ENCODE data around the gene TMEM256. TPM values are rescaled to one million over a fixed set of nuclear protein-coding genes. Genes with fewer than 3 reads are reported as not detected.

The TMEM256 gene
- total RNA-seq, 1 experiment from 2014 or later: 151 TPM

DNA sequence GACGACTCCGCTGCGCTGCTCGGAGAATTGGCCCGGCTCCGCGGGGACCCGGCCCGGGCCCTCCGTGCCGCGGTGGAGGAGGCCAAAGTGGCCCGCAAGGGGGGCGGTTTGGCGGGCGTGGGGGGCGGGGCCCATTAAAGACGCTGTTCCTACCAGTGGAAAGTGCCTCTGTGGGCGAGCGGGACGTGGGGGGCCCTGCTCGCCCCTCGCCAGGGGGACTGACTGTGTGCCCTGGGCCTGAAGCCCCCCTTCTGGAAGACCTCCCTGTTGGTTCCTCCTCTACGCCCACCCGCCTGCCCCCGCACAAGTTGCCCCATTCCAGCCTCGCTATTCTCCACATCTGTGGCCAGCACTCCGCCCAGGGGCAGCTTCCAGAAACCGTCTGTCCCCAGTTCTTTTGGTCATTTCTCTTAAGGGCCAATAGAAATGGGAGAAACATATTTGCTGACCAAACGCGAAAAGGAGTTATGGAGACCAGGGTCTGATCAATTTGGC lies 33.5 kb upstream of the TMEM256 start:
- Histone ChIP-seq H3K9me3 (ENCODE audit: control insufficient read depth, low read depth, low read length) (no peaks in the 10 kb centered on the region), H3K4me1 (ENCODE audit: insufficient read depth, low read length) (no peaks in the 10 kb centered on the region; the same call in 1 of the 2 replicates), H3K4me2 (ENCODE audit: insufficient read depth, insufficient read length, low read length) (peak overlapping the region; percentile 60), H2BK20ac (ENCODE audit: low read depth, low read length, poor library complexity, severe bottlenecking) (no peak overlapping the region), H3K9ac (ENCODE audit: extremely low read depth, insufficient read length, low read length) (no peak overlapping the region), H3K56ac (ENCODE audit: insufficient read length, low read depth, low read length) (no peak overlapping the region), H3K79me2 (ENCODE audit: insufficient read depth, low read length) (no peaks in the 10 kb centered on the region), H3K27me3 (ENCODE audit: insufficient read depth, low read length) (peaks cover 7% of the 10 kb centered on the region), H2BK15ac (ENCODE audit: low read depth, low read length) (no peak overlapping the region), H3K18ac (ENCODE audit: insufficient read length, low read depth, low read length) (no peak overlapping the region), H3K4ac (ENCODE audit: low read depth, low read length) (no peak overlapping the region), H3K14ac (ENCODE audit: insufficient read depth, low read length) (no peak overlapping the region), H4K8ac (replicated peaks; ENCODE audit: insufficient read length, low read depth, low read length) (no peak overlapping the region), H2BK12ac (ENCODE audit: insufficient read length, low read depth, low read length) (no peak overlapping the region), H4K91ac (ENCODE audit: insufficient read length, low read depth, low read length) (no peak overlapping the region), H2BK120ac (ENCODE audit: low read depth, low read length, poor library complexity, severe bottlenecking) (no peak overlapping the region), H3K79me1 (ENCODE audit: insufficient read depth, low read depth, low read length, poor library complexity, severe bottlenecking) (no peaks in the 10 kb centered on the region), H2BK5ac (ENCODE audit: insufficient read length, low read length) (no peak overlapping the region), H3T11ph (ENCODE audit: low read length) (no peak overlapping the region), H3K23me2 (ENCODE audit: insufficient read length, low read depth, low read length, poor library complexity, severe bottlenecking) (peaks cover 33% of the 10 kb centered on the region), H2AK5ac (ENCODE audit: insufficient read length, low read length) (no peak overlapping the region), H3K23ac (ENCODE audit: insufficient read length, low read depth, low read length) (no peak overlapping the region), H2AFZ (ENCODE audit: low read length) (no peak overlapping the region), H4K5ac (ENCODE audit: insufficient read length, low read depth, low read length) (no peak overlapping the region), H3K27ac (ENCODE audit: insufficient read length, low read depth, low read length) (no peak overlapping the region), H4K20me1 (ENCODE audit: control insufficient read depth, insufficient read depth, insufficient read length) (no peaks in the 10 kb centered on the region)
- Mint-ChIP-seq H3K4me1 (peaks cover 32 to 36% of the 10 kb centered on the region in 2 experiments), H3K4me3 (peak overlapping the region; percentile 91 to 93), H3K9me3 (no peaks in the 10 kb centered on the region), H3K36me3 (ENCODE audit: insufficient read depth in 1 of 3, low read depth in 3 of 3) (peaks cover 0 to 1% (median 0%) of the 10 kb centered on the region in 3 experiments; a peak in 1 of 7 replicates), H3K27ac (peak overlapping the region in 2 of 3 experiments; percentile 75 to 96; a peak in 3 of 7 replicates), H3K27me3 (ENCODE audit: low read depth) (peaks cover 23% of the 10 kb centered on the region)
- no CpG with 5 or more reads among the region's 31 CpGs for WGBS (ENCODE audit: extremely low coverage, insufficient read length, low lambda C conversion rate)
- DNase-seq: no peak
- TF ChIP-seq CTCF (conservative IDR thresholded peaks at IDR 0.05): no peak

All from H9 (cell line).